Epithelial cell of proximal tubule (primary cell): ENCODE data around the gene GCSAML. TPM values are rescaled to one million over a fixed set of nuclear protein-coding genes. Genes with fewer than 3 reads are reported as not detected.

Experiments
- DNase-seq: peaks from one replicate; pipeline ENCODE4 v3.0.0-alpha.2; 2011; ENCODE audit warnings: low read depth
- H3K4me3 ChIP-seq: 2 replicates; pipeline ENCODE4 v1.5.1; 2011; ENCODE audit warnings: low read depth, mild to moderate bottlenecking, low read length
- total RNA-seq: library from RNA; depleted of rRNA; stranded (reverse); fragments of >200 nt; gene quantifications from 2 replicates; pipeline ENCODE4 v1.2.3, GENCODE V29; 2015
- TF ChIP-seq, protein P1 (sequence below): conservative IDR thresholded peaks from 2 replicates; pipeline ENCODE4 v1.5.1; 2012; ENCODE audit warnings: low read depth, mild to moderate bottlenecking, low read length

Gene GCSAML
- total RNA-seq, 1 donor from 2014 or later: not detected

DNA sequence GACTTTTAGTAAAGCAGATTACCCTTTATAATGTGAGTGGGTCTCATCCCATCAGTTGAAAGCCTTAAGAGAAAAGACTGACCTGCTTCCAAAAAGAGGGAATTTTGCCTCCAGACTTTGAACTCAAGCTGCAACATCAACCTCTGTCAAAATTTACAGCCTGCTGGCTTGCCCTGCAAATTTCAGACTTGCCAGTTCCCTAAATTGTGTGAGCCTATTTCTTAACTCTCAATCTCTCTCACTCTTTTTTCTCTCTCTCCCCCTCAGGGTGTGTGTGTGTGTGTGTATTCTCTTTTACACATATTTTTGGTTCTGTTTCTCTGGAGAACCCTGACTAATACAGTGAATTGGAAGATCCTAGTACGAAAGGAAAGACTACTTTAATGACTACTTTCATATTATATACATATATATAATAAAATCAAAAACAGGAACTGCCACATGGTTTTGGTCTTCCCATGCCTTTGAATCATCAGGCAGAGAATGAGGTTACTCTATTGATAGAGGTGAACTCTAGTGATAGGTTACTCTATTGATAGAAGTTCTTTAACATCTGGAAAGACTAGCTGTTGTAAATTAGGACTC lies 19.1 kb upstream of the GCSAML start:
- TF ChIP-seq, protein P1, sequence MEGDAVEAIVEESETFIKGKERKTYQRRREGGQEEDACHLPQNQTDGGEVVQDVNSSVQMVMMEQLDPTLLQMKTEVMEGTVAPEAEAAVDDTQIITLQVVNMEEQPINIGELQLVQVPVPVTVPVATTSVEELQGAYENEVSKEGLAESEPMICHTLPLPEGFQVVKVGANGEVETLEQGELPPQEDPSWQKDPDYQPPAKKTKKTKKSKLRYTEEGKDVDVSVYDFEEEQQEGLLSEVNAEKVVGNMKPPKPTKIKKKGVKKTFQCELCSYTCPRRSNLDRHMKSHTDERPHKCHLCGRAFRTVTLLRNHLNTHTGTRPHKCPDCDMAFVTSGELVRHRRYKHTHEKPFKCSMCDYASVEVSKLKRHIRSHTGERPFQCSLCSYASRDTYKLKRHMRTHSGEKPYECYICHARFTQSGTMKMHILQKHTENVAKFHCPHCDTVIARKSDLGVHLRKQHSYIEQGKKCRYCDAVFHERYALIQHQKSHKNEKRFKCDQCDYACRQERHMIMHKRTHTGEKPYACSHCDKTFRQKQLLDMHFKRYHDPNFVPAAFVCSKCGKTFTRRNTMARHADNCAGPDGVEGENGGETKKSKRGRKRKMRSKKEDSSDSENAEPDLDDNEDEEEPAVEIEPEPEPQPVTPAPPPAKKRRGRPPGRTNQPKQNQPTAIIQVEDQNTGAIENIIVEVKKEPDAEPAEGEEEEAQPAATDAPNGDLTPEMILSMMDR: no peak
- no peak overlapping the region for H3K4me3 ChIP-seq
- no peak for DNase-seq

DNA sequence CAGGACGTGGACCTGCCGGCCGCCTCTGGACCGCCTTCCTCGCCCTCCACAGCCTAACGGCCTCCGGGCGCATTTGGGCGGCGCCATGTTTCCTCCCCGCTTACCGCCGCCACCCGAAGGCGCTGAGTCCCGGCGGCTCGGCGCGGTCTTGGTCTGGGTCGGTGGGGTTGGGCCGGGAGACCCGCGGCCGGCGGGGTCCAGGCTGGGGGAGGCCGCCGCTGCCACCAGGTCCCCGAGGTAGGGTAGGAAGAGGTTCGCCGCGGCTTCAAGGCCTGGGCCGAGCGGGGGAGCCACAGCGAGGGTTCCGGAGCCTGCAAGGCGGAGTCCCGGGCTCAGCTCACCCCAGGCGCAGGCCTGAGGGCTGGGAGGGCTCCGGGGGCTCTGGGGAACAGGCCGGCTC lies 18.1 kb upstream of the GCSAML start:
- TF ChIP-seq, protein P1: no peak
- no peak for DNase-seq
- H3K4me3 ChIP-seq: peak overlapping the region; percentile 6

DNA sequence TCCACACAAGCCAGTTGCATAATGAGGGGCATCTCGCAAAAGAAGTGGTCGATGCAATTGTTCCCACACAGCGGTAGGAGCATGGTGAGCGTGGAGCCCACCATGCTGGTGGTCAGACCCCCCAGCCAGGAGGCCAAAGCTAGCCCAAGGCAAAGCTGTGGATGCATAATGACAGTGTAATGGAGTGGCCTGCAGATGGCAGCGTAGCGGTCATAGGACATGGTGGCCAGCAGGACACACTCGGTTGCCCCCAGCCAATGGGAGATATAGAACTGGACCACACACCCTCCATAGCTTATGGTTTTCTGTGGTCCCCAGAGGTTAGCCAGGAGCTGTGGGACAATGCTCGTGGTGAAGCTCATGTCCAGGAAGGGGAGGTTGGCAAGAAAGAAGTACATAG lies 17.0 kb upstream of the GCSAML start:
- TF ChIP-seq, protein P1: peak; percentile 4
- no peak for DNase-seq
- no peak overlapping the region for H3K4me3 ChIP-seq

GRCh38 chr1:247535402-247535801 lies 13.5 kb upstream of the GCSAML start:
- DNase-seq: no peak
- TF ChIP-seq, protein P1: no peak
- no peak overlapping the region for H3K4me3 ChIP-seq

- TF ChIP-seq, protein P1: no peak
- DNase-seq: no peak
- H3K4me3 ChIP-seq: no peak within 1 kb of the TSS
These were observed 12.6 kb upstream of the GCSAML start, which contains the start of gene OR2C3 for GRCh38 chr1:247536340-247536739. TSS of gene OR2C3 (minus strand) at chr1:247536440. CDS start at chr1:247532511, 3,929 bp downstream.

- TF ChIP-seq, protein P1: no peak
- no peak for DNase-seq
- no peak overlapping the region for H3K4me3 ChIP-seq
These were observed 10.4 kb upstream of the GCSAML start for GRCh38 chr1:247538561-247538960.

DNA sequence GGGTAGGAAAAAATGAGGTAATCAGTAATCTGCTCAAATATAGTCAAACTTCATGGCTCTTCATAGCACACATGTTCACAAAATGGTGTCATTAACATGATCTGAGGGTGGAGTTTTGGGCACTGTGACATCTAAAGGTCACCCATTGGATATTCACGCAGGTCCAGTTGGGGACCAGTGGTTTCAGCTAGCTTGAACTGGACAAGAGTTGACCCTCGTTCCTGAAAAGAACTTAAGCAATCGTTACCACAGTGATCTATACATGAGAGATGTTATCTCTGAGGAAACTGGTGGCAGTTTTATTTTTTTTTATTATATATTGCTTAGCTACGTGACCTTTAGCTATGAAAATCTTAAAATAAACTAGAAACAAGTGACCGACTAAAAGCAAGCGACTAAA lies 9.7 kb upstream of the GCSAML start:
- H3K4me3 ChIP-seq: no peak overlapping the region
- TF ChIP-seq, protein P1: no peak
- DNase-seq: no peak
